ENCODE data around the gene HCRTR2. TPM values are rescaled to one million over a fixed set of nuclear protein-coding genes. Genes with fewer than 3 reads are reported as not detected.

Gene HCRTR2
- total RNA-seq = 1.5 TPM

DNA sequence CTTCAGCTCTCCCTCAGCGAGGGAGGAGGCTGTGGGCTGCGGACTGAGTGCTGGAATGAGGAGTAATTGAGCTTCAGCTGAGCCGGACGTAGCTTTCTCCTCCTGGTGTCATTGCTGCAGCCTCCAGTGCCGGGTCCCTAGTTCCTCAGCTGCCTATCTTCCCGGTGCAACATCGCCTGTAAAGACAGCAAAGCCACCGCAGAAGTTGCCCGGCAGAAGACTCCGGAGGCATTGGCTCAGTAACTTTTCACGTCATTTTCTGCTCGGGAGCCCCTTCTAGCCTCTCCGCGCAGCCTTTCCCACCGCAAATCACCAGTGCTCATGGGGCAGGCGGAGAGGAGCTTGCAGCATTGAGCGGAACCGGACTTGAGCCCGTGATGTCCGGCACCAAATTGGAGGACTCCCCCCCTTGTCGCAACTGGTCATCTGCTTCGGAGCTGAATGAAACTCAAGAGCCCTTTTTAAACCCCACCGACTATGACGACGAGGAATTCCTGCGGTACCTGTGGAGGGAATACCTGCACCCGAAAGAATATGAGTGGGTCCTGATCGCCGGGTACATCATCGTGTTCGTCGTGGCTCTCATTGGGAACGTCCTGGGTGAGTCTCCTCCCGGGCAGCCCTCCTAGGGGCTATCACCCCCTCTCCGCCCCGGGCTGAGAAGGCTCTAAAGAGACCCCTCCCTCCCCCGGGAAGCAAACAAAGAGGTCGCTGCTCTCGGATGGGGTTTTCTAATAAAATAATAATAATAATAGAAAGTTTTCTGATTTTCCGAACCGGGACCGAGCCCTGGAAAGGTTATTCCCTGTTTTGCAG lies at the start of gene HCRTR2:
TSS of gene HCRTR2 (plus strand) at position 305 of the 816 bp plus-strand sequence. CDS start at position 378, 73 bp downstream.

DNA sequence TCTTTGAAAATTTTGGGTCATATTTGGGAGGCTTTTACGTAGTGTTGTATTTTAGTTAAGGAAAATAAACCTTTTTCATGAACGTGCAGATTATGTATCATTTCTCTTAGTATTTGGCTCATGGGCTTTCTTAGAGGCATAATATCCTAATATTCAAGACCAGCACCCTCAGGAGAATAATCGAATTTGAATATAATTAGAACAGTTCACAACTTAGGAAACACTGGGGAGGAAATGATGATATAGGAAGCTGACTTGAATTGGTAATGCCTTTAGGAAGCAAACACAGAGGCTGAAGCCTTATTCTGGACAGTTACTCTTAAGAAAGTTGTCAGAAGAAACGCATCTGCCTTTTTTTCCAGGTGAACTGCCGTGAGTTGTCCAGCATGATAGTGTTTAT lies 152.9 kb downstream of the HCRTR2 start, which contains the start of gene GFRAL:
TSS of gene GFRAL (plus strand) at position 301 of the 400 bp plus-strand sequence. CDS start at position 387, 86 bp downstream.

Other genes starting within 250 kb of the HCRTR2 start
- gene GFRAL, start 153.0 kb downstream of the HCRTR2 start, total RNA-seq = not detected